Measurements from ENCODE around the gene PITPNB.

PITPNB gene

GRCh38 chr22:27867953-27868731 is 50.9 kb downstream of the PITPNB start:
- FAIRE-seq (no peak), DNase-seq (ENCODE audit: insufficient read length) (no peak)
- no peak for TF ChIP-seq POLR2AphosphoS5 (IDR thresholded peaks at IDR 0.05; ENCODE audit: low read depth, low read length)
- TF ChIP-seq POLR2A (IDR thresholded peaks at IDR 0.05; ENCODE audit: low read depth, low read length): no peak

DNA sequence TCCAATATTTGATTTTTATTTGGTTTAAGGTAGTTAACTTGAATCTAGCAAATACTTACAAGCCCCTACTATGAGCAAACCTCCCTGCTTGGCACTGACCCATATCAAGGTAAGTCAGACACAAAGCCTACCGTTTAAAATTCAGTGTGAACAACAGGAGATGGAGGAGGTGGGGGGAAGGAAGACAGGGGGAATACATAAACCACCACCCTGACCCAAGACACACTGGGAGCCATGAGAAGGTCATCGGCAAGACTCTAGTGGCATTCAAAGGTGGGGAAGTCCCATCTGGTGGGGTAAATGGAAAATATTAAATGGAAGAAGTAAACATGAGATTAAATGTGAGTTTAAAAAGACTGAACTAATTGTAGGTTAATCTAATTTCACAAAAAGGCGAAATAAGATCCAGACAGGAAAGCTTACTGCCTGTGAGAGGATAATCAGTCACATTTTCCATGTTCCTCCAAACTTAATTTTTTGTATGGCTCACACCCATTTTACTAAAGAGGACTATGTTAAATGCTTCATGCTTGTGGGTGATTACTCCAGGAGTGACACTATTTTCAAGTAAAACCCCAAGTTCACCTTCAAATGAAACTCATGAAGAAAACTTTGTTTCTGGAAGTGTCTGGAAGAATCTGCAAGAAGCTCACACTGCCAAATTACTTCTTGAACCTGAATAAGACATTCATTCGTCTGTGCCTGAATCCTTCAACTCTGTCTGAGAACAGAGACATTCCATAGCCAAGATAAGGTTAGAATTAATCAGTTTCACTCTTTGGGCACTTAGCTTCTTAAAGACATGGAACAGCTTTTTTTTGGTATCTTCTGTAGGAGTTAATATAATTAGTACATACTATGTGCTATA is 51.7 kb downstream of the PITPNB start:
- TF ChIP-seq POLR2AphosphoS5 (IDR thresholded peaks at IDR 0.05; ENCODE audit: low read depth, low read length) (no peak), POLR2A (IDR thresholded peaks at IDR 0.05; ENCODE audit: low read depth, low read length) (no peak), TAF1 (IDR thresholded peaks at IDR 0.05; ENCODE audit: borderline replicate concordance, low read depth, low read length) (no peak)
- FAIRE-seq (no peak), DNase-seq (ENCODE audit: insufficient read length) (no peak)

DNA sequence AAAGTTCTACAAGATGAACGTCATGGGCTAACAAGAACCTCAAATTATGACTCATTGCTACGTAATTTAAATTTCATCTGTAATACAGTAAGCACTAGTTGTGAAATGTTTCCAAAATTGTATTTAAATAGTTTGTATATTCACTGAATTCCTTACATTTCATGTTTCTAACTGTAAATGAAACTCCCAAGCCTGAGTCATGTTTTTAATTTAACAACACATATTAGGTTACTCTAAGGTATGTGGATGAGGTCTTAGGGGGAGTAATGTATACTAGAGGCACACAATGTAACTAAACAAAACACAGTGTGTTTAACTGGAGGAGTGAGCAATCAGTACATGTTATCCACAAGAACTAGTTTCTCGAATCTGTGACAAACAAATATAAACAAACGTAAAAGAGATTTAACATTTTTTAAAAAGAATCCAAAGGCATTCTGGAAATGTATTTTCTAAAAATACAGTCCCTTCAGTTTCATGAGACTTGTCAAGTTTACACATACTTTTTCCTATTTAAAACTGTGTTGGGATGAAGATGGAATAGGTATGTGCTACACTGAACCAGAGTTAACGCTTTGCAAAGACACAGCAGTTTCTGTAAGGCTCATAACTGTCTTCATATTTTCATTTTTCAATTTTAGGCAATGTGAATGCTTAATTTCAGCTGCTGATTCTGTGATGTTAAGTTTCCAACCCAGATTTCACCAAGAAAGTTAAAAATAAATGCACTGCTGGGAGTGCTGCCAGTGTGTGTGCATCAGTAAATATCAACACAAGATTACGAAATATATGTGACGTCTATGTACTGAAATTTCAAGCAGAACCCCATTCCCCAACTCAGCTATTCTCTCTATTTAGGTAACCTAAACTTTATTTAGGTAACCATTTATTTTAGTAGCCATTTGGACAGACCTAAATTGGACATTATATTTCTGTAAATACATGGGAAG is 52.6 kb downstream of the PITPNB start:
- no peak for TF ChIP-seq POLR2A (IDR thresholded peaks at IDR 0.05; ENCODE audit: low read depth, low read length)
- TF ChIP-seq TAF1 (IDR thresholded peaks at IDR 0.05; ENCODE audit: borderline replicate concordance, low read depth, low read length): no peak
- TF ChIP-seq POLR2AphosphoS5 (IDR thresholded peaks at IDR 0.05; ENCODE audit: low read depth, low read length): no peak
- FAIRE-seq (no peak), DNase-seq (ENCODE audit: insufficient read length) (no peak)

- FAIRE-seq: no peak
- TF ChIP-seq POLR2A (IDR thresholded peaks at IDR 0.05; ENCODE audit: low read depth, low read length) (no peak), TAF1 (IDR thresholded peaks at IDR 0.05; ENCODE audit: borderline replicate concordance, low read depth, low read length) (no peak), POLR2AphosphoS5 (IDR thresholded peaks at IDR 0.05; ENCODE audit: low read depth, low read length) (no peak)
- no peak for DNase-seq (ENCODE audit: insufficient read length)
Measured at GRCh38 chr22:27865496-27865895, 53.6 kb downstream of the PITPNB start.

GRCh38 chr22:27863556-27863955 is 55.5 kb downstream of the PITPNB start:
- TF ChIP-seq POLR2AphosphoS5 (IDR thresholded peaks at IDR 0.05; ENCODE audit: low read depth, low read length) (no peak), POLR2A (IDR thresholded peaks at IDR 0.05; ENCODE audit: low read depth, low read length) (no peak), TAF1 (IDR thresholded peaks at IDR 0.05; ENCODE audit: borderline replicate concordance, low read depth, low read length) (no peak)
- FAIRE-seq (no peak), DNase-seq (ENCODE audit: insufficient read length) (no peak)

DNA sequence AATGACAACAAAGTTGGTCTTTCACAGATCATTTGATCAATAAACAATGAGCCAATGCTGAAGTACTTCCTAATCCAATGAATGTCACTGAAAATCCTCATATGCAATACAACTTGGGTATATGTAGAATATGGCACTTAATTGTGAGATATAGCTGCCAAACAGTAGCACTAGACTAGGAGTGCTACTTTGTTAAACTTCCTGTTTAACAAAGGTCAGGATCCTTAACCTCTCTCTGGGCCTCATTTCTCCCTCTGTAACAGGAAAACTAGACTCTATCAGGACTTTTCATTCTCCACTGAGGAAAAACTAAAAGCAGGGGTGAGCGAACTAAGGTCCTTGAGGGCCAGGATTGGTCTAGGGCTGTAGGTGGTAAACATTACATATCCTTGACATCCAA is 56.1 kb downstream of the PITPNB start:
- no peak for DNase-seq (ENCODE audit: insufficient read length)
- TF ChIP-seq TAF1 (IDR thresholded peaks at IDR 0.05; ENCODE audit: borderline replicate concordance, low read depth, low read length): no peak
- TF ChIP-seq POLR2AphosphoS5 (IDR thresholded peaks at IDR 0.05; ENCODE audit: low read depth, low read length): no peak
- no peak for TF ChIP-seq POLR2A (IDR thresholded peaks at IDR 0.05; ENCODE audit: low read depth, low read length)
- no peak for FAIRE-seq

GRCh38 chr22:27859336-27859735 is 59.7 kb downstream of the PITPNB start:
- no peak for DNase-seq (ENCODE audit: insufficient read length)
- no peak for FAIRE-seq
- no peak for TF ChIP-seq POLR2A (IDR thresholded peaks at IDR 0.05; ENCODE audit: low read depth, low read length)
- no peak for TF ChIP-seq POLR2AphosphoS5 (IDR thresholded peaks at IDR 0.05; ENCODE audit: low read depth, low read length)
- TF ChIP-seq TAF1 (IDR thresholded peaks at IDR 0.05; ENCODE audit: borderline replicate concordance, low read depth, low read length): no peak

- DNase-seq (ENCODE audit: insufficient read length) (no peak), FAIRE-seq (no peak)
- TF ChIP-seq POLR2A (IDR thresholded peaks at IDR 0.05; ENCODE audit: low read depth, low read length): no peak
- TF ChIP-seq TAF1 (IDR thresholded peaks at IDR 0.05; ENCODE audit: borderline replicate concordance, low read depth, low read length): no peak
- TF ChIP-seq POLR2AphosphoS5 (IDR thresholded peaks at IDR 0.05; ENCODE audit: low read depth, low read length): no peak
Measured at GRCh38 chr22:27858626-27859025, 60.4 kb downstream of the PITPNB start.

- TF ChIP-seq POLR2AphosphoS5 (IDR thresholded peaks at IDR 0.05; ENCODE audit: low read depth, low read length) (no peak), POLR2A (IDR thresholded peaks at IDR 0.05; ENCODE audit: low read depth, low read length) (no peak), TAF1 (IDR thresholded peaks at IDR 0.05; ENCODE audit: borderline replicate concordance, low read depth, low read length) (no peak)
- FAIRE-seq (no peak), DNase-seq (ENCODE audit: insufficient read length) (no peak)
Measured at GRCh38 chr22:27857443-27857842, 61.6 kb downstream of the PITPNB start.

GRCh38 chr22:27856386-27856785 is 62.7 kb downstream of the PITPNB start:
- TF ChIP-seq POLR2A (IDR thresholded peaks at IDR 0.05; ENCODE audit: low read depth, low read length) (no peak), POLR2AphosphoS5 (IDR thresholded peaks at IDR 0.05; ENCODE audit: low read depth, low read length) (no peak), TAF1 (IDR thresholded peaks at IDR 0.05; ENCODE audit: borderline replicate concordance, low read depth, low read length) (no peak)
- DNase-seq (ENCODE audit: insufficient read length): no peak
- FAIRE-seq: no peak

DNA sequence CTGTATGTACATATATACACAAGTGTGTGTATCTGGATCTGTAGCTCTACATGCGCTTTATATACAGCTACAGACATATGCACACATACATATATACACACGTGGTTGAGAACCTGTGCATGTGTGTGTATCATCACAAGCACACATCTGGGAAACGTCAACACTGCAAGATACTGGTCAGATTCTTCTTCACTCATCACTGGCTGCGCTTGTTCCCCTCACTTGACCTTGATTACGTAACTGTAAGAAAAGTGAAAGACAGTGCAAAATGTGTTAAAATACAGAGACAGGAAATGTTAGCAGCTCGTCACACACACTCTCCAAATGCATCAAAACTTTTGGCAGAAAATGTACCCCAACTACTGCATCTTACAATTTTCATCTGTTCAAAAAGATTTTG is 65.6 kb downstream of the PITPNB start:
- FAIRE-seq (no peak), DNase-seq (ENCODE audit: insufficient read length) (no peak)
- TF ChIP-seq POLR2AphosphoS5 (IDR thresholded peaks at IDR 0.05; ENCODE audit: low read depth, low read length): no peak
- TF ChIP-seq POLR2A (IDR thresholded peaks at IDR 0.05; ENCODE audit: low read depth, low read length): no peak
- no peak for TF ChIP-seq TAF1 (IDR thresholded peaks at IDR 0.05; ENCODE audit: borderline replicate concordance, low read depth, low read length)
